Retinal pigment epithelial cell (primary cell): ENCODE data around the gene UBXN7.
"Not testable (repeated sequence)": the region's sequence is repeated elsewhere in the genome, so short reads cannot be mapped to it uniquely, and the experiment has no call there.

ENCODE experiments used
- DNase-seq: peaks from one replicate; pipeline ENCODE4 v3.0.0-alpha.2; 2010; ENCODE audit warnings: low read depth
- H3K4me3 ChIP-seq: 2 replicates; pipeline ENCODE4 v1.5.1; 2011; ENCODE audit warnings: mild to moderate bottlenecking, low read length, control low read depth, moderate library complexity
- TF ChIP-seq, protein P1 (sequence below): conservative IDR thresholded peaks from 2 replicates; pipeline ENCODE4 v1.5.1; 2011; ENCODE audit warnings: low read depth, low read length, control low read depth, inconsistent platforms

Gene UBXN7

DNA sequence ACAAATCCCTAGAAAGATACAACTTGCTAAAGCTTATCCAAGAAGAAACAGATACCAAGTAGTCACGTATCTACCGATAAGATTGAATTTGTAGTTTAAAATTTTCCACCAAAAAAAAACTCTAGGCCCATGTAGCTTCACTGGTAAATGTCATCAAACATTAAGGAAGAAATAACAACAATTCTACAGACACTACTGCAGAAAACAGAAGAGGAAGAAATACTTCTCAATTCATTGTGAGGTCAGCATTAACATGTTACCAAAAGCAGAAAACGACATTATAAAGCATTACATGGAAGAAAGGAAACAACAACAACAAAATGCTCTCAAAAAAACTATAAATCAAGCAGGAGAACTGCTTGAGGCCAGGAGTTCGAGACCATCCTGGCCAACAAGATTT, 66.5 kb downstream of the UBXN7 start:
- no peak overlapping the region for H3K4me3 ChIP-seq
- TF ChIP-seq, protein P1, sequence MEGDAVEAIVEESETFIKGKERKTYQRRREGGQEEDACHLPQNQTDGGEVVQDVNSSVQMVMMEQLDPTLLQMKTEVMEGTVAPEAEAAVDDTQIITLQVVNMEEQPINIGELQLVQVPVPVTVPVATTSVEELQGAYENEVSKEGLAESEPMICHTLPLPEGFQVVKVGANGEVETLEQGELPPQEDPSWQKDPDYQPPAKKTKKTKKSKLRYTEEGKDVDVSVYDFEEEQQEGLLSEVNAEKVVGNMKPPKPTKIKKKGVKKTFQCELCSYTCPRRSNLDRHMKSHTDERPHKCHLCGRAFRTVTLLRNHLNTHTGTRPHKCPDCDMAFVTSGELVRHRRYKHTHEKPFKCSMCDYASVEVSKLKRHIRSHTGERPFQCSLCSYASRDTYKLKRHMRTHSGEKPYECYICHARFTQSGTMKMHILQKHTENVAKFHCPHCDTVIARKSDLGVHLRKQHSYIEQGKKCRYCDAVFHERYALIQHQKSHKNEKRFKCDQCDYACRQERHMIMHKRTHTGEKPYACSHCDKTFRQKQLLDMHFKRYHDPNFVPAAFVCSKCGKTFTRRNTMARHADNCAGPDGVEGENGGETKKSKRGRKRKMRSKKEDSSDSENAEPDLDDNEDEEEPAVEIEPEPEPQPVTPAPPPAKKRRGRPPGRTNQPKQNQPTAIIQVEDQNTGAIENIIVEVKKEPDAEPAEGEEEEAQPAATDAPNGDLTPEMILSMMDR, result no peak
- no peak for DNase-seq

DNA sequence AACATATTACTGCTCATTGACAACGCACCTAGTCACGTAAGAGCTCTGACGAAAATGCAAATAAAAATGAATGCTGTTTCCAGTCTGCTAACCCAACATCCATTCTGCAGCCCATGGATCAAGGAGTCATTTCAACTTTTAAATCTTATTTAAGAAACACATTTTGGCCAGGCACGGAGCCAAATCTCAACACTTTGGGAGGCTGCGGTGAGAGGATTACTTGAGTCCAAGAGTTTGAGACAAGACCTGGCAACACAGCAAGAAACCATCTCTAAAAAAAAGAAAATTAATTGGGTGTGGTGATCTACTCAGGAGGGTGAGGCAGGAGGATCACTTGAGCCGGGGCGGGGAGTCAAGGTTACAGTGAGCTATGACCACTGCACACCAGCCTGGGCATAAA, 71.6 kb downstream of the UBXN7 start:
- DNase-seq, result no peak
- no peak overlapping the region for H3K4me3 ChIP-seq
- TF ChIP-seq, protein P1, result no peak

DNA sequence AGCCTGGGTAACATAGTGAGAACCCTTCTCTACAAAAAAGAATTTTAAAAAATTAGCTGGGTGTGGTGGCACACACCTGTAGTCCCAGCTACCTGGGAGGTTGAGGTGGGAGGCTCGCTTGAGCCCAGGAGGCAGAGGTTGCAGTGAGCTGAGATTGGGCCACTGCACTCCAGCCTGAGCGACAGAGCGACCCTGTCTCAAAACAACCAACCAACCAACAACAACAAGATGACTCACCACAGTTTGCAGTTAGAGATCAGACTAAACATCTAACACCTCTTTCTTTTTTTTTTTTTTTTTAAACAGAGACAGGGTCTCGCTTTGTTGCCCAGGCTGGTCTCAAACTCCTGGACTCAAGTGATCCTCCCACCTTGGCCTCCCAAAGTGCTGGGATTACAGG, 73.7 kb downstream of the UBXN7 start:
- H3K4me3 ChIP-seq, DNase-seq: not testable (repeated sequence)

DNA sequence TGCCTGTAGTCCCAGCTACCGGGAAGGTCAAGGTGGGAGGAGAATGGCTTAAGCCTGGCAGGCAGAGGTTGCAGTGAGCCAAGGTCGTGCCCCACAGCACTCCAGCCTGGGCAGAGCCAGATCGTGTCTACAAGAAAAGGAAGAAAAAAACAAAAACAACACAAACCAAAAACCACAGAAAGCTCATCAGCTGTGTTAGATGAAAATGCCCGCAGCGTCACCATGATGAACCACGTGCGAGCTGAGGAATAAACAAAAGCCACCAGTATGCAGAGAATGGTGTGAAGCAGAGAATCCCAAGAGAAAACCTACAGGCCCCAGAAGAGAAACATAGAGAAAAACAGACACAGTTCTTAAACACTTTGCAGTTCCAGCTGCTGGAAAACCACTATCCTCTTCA, 74.3 kb downstream of the UBXN7 start:
- no peak overlapping the region for H3K4me3 ChIP-seq
- DNase-seq, result no peak
- TF ChIP-seq, protein P1, result no peak

DNA sequence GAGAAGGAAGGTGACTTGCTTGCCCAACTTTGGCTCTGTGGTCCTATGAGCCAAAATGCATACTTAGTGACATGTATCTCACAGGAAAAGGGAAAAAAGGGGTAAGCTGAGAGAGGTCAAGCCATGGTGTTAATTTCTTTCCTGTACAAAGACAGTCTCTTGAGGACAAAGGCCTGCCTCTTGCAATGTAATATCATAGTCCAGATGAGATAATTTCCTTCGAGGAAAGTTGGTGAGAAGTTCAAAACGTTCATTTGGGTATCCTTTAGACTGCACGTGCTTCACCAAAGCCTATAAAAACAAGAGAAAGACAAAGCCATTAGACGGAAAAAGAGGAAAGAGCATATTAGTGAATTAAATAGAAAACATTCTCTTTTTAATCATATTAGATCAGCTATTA, 75.7 kb downstream of the UBXN7 start:
- TF ChIP-seq, protein P1, result no peak
- no peak overlapping the region for H3K4me3 ChIP-seq
- DNase-seq, result no peak

DNA sequence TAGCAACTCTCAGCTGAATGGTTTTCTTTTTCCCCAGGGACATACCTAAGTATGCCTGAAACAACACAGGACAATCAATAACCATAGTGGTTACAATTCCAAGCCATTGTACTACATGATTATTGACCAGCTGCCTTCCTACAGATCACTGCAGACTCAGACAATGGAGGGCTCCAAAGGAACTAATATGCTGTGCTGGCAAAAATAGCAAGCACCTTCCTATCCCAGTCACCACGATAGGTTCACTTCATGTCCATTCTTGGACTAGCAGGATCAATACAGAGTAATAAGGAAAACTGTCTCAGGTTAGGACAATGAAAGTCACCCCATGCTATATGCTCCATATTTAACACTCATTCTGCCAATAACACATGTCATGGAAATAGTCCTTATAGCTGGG, 76.6 kb downstream of the UBXN7 start:
- no peak for DNase-seq
- TF ChIP-seq, protein P1, result no peak
- H3K4me3 ChIP-seq, result no peak overlapping the region

DNA sequence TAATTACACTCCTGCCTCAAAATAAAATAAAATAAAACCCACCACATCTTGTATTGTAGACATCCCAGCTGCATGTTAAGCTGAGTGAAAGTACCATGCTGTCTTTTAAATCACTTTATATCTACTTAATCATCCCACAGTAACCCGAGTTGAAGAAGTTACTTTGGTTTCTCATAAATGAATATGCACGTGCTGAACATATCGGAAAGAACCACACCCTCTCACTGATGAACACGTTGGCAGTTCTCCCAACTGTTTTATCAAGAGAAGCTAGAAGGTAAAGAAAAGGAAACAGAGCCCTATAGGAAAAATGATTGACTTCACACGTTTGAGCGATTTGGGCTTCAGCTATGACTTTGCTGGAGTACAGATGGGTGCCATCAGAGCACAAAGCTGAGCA, 78.1 kb downstream of the UBXN7 start:
- H3K4me3 ChIP-seq, result no peak overlapping the region
- TF ChIP-seq, protein P1, result no peak

DNA sequence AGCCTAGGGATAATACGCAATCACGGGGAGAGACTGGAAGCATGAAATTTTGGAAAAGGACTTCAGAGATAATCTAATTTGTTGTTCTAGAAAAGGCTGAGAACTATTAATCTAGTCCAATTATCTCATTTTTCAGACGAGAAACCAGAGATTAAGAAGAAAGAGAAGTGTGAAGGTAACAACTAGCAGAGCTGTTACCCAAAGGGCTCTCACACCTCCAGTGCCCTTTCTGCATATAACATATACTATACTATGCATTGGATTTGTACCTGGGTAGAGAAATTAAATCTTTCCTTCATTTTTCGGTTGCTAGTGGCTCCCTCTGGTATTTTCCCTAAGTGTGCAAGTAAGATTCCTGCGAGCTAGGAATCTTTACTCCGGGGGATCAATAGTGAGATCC, 80.7 kb downstream of the UBXN7 start:
- H3K4me3 ChIP-seq, result no peak overlapping the region
- TF ChIP-seq, protein P1, result no peak
- DNase-seq, result no peak

More for the DNA sequence above, 78.1 kb downstream of the UBXN7 start:
- DNase-seq, result no peak
